ENCODE measurements around the gene DIP2A.
"Not testable (repeated sequence)": the region's sequence is repeated elsewhere in the genome, so short reads cannot be mapped to it uniquely, and the experiment has no call there.

Gene DIP2A

GRCh38 chr21:46425041-46425440, 33.6 kb upstream of the DIP2A start:
- no peak for DNase-seq (ENCODE audit: low read depth)

GRCh38 chr21:46425571-46425970, 33.1 kb upstream of the DIP2A start:
- peak; percentile 10 for DNase-seq (ENCODE audit: low read depth)

DNA sequence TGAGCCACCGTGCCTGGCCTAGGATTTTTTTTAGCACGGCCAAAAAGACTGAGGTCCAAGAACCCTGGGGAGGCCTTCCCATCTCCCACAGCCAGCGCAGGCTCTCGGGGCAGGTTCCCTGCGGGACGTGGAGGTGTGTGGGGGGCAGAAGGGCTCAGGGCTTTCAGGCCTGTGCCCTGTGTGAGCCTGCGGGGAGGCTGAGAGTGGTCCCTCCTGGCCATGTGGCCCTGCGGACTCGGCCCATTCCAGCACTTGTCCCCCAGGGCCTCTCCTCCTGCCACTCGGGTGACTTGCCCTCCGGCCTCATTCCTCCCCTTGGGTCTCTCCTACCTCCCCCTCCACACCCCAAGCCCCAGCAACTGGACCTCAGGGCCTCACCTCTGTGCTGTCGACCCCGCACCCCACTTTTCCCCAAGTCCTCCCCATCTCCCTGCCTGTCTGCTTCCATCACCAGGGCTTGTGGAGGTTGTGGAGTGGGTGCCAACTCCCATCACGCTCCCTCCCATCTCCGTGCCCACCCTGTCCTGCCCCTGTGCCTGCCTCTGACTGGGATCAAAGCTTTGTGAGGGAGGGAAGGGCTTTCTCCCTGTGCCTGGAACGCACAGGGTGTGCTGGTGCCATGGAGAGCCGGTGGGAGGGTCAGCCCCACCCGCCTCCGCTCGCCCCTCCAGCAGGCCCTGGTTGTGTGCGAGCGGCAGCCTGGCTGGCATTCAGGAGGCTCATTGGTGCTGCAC, 32.2 kb upstream of the DIP2A start:
- no peak for DNase-seq (ENCODE audit: low read depth)

DNA sequence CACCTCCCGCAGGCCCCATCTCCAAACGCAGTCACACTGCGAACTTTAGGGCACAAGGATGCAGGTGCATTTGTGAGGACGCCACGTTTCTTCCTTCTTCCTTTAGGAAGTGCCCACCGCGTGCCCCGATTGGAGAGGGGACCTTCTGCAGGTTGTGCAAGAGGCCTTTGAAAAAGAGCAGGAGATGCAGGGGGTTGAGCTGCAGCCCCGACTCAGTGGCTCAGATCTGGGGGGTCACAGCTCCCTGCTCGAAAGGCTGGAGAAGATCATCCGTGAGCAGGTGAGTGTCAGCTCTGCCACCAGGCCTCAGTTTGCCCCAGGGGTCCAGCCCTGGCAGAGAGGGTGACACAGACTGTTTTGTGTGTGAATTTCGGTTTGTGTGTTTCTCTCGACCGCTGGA, 31.2 kb upstream of the DIP2A start:
- DNase-seq (ENCODE audit: low read depth), result no peak

DNA sequence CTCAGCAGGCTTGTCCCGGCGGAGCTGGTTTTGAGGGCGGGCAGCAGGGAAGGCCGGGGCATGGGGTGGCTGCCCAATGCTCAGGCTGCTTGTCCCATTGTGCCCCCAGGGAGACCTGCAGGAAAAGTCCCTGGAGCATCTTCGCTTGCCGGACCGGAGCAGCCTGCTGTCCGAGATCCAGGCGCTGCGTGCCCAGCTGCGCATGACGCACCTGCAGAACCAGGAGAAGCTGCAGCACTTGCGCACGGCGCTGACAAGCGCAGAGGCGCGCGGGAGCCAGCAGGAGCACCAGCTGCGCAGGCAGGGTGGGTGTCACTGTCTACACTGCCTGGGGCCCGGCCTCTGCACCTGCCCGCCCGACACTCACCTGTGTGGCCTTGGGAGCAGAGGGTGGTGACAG, 30.4 kb upstream of the DIP2A start:
- DNase-seq (ENCODE audit: low read depth), result no peak

GRCh38 chr21:46428987-46429710, 29.5 kb upstream of the DIP2A start:
- DNase-seq (ENCODE audit: low read depth), result no peak

DNA sequence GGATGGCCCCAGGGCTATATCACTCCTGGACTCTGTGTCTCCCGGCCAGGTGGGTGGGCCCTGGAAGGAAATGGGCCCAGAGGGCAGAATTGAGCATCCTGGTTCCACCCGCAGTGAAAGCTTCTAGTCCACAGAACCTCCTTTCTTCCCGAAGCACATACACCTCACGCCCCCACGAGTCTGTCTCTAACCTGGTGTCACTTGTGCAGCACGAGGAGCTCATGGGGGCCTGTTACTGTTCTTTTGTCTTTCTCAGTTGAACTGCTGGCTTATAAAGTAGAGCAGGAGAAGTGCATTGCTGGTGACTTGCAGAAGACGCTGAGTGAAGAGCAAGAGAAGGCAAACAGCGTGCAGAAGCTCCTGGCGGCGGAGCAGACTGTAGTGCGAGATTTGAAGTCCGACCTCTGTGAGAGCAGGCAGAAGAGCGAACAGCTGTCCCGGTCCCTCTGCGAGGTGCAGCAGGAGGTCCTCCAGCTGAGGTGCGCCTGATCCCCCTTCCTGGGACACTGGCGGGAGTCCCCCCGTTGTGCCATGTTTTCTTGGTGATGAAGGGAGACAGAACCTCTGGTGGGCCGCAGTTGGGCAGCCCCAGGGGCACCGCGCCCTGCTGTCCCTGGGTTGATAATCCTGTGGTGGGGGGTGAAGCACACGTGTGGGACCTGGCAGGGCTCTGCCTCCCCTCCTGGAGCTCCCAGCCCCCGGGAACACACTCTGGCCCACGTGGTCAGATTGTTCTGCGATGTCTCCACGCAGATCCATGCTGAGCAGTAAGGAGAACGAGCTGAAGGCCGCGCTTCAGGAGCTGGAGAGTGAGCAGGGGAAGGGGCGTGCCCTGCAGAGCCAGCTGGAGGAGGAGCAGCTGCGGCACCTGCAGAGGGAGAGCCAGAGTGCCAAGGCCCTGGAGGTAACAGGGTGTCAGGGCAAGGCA, 28.7 kb upstream of the DIP2A start:
- DNase-seq (ENCODE audit: low read depth), result no peak

GRCh38 chr21:46431448-46431847, 27.2 kb upstream of the DIP2A start:
- no peak for DNase-seq (ENCODE audit: low read depth)

- no peak for DNase-seq (ENCODE audit: low read depth)
Measured at GRCh38 chr21:46431884-46432488, 26.7 kb upstream of the DIP2A start.

DNA sequence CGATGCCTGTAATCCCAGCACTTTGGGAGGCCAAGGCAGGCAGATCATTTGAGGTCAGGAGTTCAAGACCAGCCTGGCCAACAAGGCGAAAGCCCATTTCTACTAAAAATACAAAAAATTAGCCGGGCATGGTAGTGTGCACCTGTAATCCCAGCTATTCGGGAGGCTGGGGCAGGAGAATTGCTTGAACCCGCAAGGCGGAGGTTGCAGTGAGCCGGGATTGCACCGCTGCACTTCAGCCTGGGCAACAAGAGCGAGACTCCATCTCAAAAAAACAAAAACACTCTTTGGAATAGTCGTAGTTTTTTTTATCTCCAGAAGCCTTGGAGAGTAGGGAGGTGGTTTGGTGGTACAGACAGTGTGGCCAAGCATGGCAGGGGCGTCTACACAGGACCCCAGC, 25.6 kb upstream of the DIP2A start:
- DNase-seq (ENCODE audit: low read depth), result not testable (repeated sequence)

GRCh38 chr21:46434322-46434958, 24.3 kb upstream of the DIP2A start:
- no peak for DNase-seq (ENCODE audit: low read depth)

DNA sequence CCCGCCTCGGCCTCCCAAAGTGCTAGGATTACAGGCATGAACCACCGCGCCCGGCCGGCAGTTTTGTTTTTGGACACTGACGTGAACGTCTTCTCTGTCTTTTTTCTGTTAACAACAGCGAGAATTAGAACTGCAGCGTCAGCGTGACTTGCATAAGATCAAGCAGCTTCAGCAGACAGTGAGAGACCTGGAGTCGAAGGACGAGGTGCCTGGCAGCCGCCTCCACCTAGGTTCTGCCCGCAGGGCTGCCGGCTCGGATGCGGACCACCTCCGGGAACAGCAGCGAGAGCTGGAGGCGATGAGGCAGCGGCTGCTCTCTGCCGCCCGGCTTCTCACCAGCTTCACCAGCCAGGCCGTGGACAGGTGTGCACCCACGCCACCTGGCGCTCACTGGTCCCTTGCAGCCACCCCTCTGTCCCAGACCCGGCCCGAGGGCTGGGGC, 22.9 kb upstream of the DIP2A start:
- DNase-seq (ENCODE audit: low read depth), result no peak

GRCh38 chr21:46436621-46437020, 22.1 kb upstream of the DIP2A start:
- no peak for DNase-seq (ENCODE audit: low read depth)

- DNase-seq (ENCODE audit: low read depth), result no peak
Measured at GRCh38 chr21:46437096-46437498, 21.6 kb upstream of the DIP2A start.

- DNase-seq (ENCODE audit: low read depth), result no peak
Measured at GRCh38 chr21:46437511-46437910, 21.2 kb upstream of the DIP2A start.

GRCh38 chr21:46438241-46438640, 20.4 kb upstream of the DIP2A start:
- no peak for DNase-seq (ENCODE audit: low read depth)

DNA sequence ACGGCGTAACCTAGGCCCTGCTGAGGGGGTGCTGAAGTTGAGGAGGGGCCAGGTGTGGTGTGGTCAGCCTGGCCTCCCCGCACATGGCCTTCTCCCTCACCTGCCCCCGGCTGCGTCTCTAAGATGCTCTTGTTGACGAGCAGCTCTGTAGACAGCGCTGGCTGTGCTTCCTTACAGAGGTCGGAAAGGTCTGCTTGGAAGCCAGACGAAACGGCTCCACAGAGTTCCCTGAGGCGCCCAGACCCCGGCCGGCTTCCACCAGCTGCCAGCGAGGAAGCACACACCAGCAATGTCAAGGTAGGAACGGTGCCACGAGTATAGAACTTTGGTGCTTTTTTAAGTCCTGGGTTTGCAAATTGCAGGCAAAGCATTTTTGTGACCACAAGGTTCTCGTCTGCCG, 18.8 kb upstream of the DIP2A start:
- DNase-seq (ENCODE audit: low read depth), result no peak

GRCh38 chr21:46441331-46441730, 17.4 kb upstream of the DIP2A start:
- no peak for DNase-seq (ENCODE audit: low read depth)

DNA sequence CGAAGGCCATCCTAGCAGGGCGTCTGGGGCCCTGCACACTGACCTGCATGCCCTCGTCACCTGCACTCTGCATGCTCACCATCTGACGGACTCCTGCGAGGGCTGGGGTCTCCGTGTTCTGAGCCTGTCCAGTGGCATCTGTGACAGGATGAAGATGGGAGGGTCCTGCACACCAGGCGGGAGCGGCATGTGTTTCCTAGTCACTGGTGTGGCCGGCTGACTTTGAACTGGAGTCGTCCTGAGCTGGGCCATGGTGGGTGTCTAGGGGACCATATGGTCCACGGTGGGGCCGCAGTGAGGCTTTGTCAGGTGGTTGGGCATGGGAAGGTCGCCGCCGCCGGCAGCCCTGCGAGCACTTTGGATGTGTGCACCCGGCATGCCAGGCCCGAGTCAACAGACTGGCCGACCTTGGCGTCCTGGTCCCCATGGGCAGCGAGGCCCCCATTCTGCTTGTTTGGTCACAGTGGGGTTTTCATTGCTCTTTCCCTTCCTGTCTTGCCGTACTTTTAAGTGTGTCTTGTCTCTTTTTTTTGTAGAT, 16.7 kb upstream of the DIP2A start:
- DNase-seq (ENCODE audit: low read depth), result no peak

DNA sequence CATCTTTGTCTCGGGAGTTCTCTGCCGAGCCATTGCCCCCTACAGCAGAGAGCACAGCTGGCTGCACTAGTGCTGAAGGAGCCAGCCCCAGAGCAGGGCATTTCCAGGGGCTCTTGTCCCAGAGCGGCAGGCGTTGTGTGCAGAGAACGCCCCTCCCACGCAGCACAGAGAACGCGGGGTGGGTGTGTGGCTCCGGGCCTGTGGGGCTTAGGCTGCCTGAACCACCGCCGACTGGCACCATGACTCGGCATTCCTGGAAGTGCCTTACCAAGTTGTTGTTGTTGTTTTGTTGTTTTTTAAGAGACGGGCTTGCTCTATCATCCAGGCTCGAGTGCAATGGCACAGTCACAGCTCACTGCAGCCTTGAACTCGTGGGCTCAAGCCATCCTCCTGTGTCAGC, 15.8 kb upstream of the DIP2A start:
- no peak for DNase-seq (ENCODE audit: low read depth)

DNA sequence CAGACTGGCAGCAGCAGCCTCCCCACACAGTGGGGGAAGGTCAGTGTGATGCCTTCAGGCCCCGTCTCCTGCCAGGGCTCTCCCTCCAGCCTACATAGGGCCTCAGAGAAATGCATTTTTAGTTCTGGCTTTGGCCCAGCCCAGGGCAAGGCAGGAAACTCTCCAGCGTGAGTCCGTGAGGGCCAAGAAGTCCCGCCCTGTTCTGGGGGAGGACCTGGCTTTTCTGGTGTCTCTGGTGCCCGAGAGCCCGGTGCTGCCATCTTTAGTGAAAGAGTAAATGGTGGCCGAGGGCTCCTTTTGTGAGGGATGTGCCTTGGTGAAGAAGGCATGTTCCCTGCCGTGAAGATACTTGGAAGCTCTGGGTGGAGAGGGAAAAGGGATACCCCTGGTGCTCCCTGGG, 14.8 kb upstream of the DIP2A start:
- no peak for DNase-seq (ENCODE audit: low read depth)

All from stimulated activated CD4-positive, alpha-beta T cell treated with anti-CD3 and anti-CD28 coated beads, Interleukin-2, amount 100 ng/mL, for 4 hours (primary cell).